ENCODE data around the gene LRP1. TPM values are rescaled to one million over a fixed set of nuclear protein-coding genes. Genes with fewer than 3 reads are reported as not detected.

Gene LRP1
- total RNA-seq, 1 donor from 2014 or later, result 591 TPM

- H3K36me3 Mint-ChIP-seq (ENCODE audit: unreplicated experiment), result peaks cover 24% of the 10 kb centered on the region
- H3K27ac Mint-ChIP-seq (ENCODE audit: unreplicated experiment), result no peak overlapping the region
- TF ChIP-seq CTCF (IDR thresholded peaks at IDR 0.05), result no peak
- no peaks in the 10 kb centered on the region for H3K27me3 Mint-ChIP-seq (ENCODE audit: unreplicated experiment)
- no peaks in the 10 kb centered on the region for H3K9me3 Mint-ChIP-seq (ENCODE audit: unreplicated experiment)
- no peak for DNase-seq (ENCODE audit: extremely low spot score, unreplicated experiment)
- H3K4me3 Mint-ChIP-seq (ENCODE audit: unreplicated experiment), result no peak overlapping the region
- peaks cover 15% of the 10 kb centered on the region for H3K4me1 Mint-ChIP-seq (ENCODE audit: unreplicated experiment)
Observed at GRCh38 chr12:57098546-57098945, 29.7 kb upstream of the LRP1 start.

GRCh38 chr12:57099047-57099714 is 29.1 kb upstream of the LRP1 start:
- Mint-ChIP-seq H3K27ac (ENCODE audit: unreplicated experiment) (peak overlapping the region; percentile 5), H3K27me3 (ENCODE audit: unreplicated experiment) (no peaks in the 10 kb centered on the region), H3K9me3 (ENCODE audit: unreplicated experiment) (no peaks in the 10 kb centered on the region), H3K36me3 (ENCODE audit: unreplicated experiment) (peaks cover 24% of the 10 kb centered on the region), H3K4me3 (ENCODE audit: unreplicated experiment) (no peak overlapping the region), H3K4me1 (ENCODE audit: unreplicated experiment) (peaks cover 11% of the 10 kb centered on the region)
- TF ChIP-seq CTCF (IDR thresholded peaks at IDR 0.05), result no peak
- DNase-seq (ENCODE audit: extremely low spot score, unreplicated experiment), result no peak

DNA sequence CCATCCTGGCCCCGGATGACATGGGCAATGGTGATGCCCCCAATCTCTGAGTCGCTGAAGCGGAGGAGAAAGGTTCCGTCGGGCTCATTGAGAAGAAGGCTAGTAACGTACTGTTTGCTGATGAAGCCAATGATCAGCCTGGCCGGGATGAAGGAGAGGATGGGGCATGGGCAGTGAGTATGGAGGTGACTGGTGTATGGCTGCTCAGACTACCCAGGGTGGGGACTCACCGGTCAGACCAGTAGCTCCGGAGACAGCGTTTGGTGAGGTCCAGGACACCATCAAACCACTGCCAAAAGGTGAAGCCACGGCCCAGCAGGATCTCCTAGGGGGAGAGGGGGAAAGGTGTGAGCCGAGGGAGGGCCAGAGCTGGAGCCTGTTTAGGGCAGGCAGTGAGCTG is 28.5 kb upstream of the LRP1 start:
- Mint-ChIP-seq H3K27ac (ENCODE audit: unreplicated experiment) (peak overlapping the region; percentile 29), H3K4me1 (ENCODE audit: unreplicated experiment) (peaks cover 8% of the 10 kb centered on the region), H3K27me3 (ENCODE audit: unreplicated experiment) (no peaks in the 10 kb centered on the region), H3K36me3 (ENCODE audit: unreplicated experiment) (peaks cover 30% of the 10 kb centered on the region), H3K4me3 (ENCODE audit: unreplicated experiment) (no peak overlapping the region), H3K9me3 (ENCODE audit: unreplicated experiment) (no peaks in the 10 kb centered on the region)
- DNase-seq (ENCODE audit: extremely low spot score, unreplicated experiment), result peak; percentile 75
- no peak for TF ChIP-seq CTCF (IDR thresholded peaks at IDR 0.05)

DNA sequence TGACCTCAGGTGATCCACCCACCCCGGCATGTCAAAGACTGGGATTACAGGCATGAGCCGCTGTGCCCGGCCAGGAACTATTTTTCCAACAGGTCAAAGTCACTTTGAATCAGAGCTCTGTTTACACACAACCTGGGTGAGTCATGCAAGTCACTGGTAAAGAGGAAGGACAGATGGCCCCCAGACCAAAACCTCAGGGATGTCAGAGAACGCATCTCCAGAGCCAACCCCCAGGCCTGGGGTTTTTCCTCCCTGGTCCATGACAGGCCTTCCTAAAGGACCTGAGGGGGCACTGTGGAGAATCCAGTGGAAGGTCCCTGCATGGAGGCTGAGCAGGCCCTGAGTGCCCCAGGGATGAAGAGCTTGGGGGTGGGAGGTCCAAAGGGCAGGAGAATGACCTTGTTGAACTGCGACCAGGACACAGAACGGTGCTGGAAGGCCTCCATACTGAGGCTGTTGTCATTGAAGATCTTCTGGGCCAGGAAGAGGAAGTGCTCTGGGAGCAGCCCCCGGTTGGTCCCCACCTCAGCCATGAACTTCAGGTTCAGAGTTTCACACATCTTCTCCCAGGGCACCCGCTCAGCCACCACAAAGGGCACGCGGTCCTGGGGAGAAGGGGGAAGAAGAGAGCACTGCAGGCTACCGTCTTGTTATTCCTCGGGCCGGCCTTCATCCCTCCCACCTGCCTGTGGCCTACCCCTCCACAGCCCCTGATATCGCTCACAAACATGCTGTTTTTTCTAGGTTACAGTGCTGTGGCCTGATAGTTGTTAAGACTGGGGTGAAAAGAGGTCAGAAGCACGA is 26.2 kb upstream of the LRP1 start:
- no peak for TF ChIP-seq CTCF (IDR thresholded peaks at IDR 0.05)
- H3K4me1 Mint-ChIP-seq (ENCODE audit: unreplicated experiment), result no peaks in the 10 kb centered on the region
- H3K4me3 Mint-ChIP-seq (ENCODE audit: unreplicated experiment), result no peak overlapping the region
- DNase-seq (ENCODE audit: extremely low spot score, unreplicated experiment), result no peak
- H3K27ac Mint-ChIP-seq (ENCODE audit: unreplicated experiment), result peak overlapping the region; percentile 14
- H3K9me3 Mint-ChIP-seq (ENCODE audit: unreplicated experiment), result no peaks in the 10 kb centered on the region
- H3K36me3 Mint-ChIP-seq (ENCODE audit: unreplicated experiment), result peaks cover 40% of the 10 kb centered on the region
- H3K27me3 Mint-ChIP-seq (ENCODE audit: unreplicated experiment), result no peaks in the 10 kb centered on the region

DNA sequence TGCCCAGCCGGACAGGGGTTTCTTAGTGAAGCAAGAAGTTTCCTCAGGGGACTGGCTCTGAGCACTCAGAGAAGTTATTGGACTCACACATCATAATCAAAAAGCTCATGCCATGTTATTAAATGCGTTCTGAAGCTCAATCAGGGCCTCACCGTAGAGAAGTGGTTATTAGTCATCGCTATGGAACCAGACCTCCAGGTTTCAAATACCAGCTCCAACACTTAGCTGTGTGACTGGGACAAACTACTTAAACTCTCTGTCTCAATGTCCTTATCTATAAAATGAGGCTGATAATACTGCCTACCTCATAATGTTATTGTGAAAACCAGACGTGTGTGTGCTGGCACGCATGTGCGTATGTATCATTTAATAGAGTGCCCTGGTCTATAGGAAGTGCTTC is 24.4 kb upstream of the LRP1 start:
- no peak for DNase-seq (ENCODE audit: extremely low spot score, unreplicated experiment)
- Mint-ChIP-seq H3K4me1 (ENCODE audit: unreplicated experiment) (peaks cover 13% of the 10 kb centered on the region), H3K9me3 (ENCODE audit: unreplicated experiment) (no peaks in the 10 kb centered on the region), H3K27me3 (ENCODE audit: unreplicated experiment) (no peaks in the 10 kb centered on the region), H3K4me3 (ENCODE audit: unreplicated experiment) (no peak overlapping the region), H3K36me3 (ENCODE audit: unreplicated experiment) (peaks cover 40% of the 10 kb centered on the region), H3K27ac (ENCODE audit: unreplicated experiment) (no peak overlapping the region)
- no peak for TF ChIP-seq CTCF (IDR thresholded peaks at IDR 0.05)

All from osteocyte (in vitro differentiated cells).